ENCODE data around the gene GLRA1. TPM values are rescaled to one million over a fixed set of nuclear protein-coding genes. Genes with fewer than 3 reads are reported as not detected.
"Not testable (repeated sequence)": the region's sequence is repeated elsewhere in the genome, so short reads cannot be mapped to it uniquely, and the experiment has no call there.

Gene GLRA1
- total RNA-seq, 1 donor from 2014 or later = not detected

- H3K4me3 ChIP-seq (ENCODE audit: low read depth, low read length) = no peak overlapping the region
- no peaks in the 10 kb centered on the region for H3K27me3 ChIP-seq (ENCODE audit: control insufficient read depth, insufficient read depth, low read length)
- H3K36me3 ChIP-seq (ENCODE audit: control insufficient read depth, insufficient read depth, low read length) = no peaks in the 10 kb centered on the region
- DNase-seq (ENCODE audit: low read depth) = no peak
- no peak for TF ChIP-seq CTCF (IDR thresholded peaks at IDR 0.05; ENCODE audit: insufficient read depth, low read length, poor library complexity, severe bottlenecking)
These were observed 54.8 kb downstream of the GLRA1 start for GRCh38 chr5:151869843-151870242.

- no peak for TF ChIP-seq CTCF (IDR thresholded peaks at IDR 0.05; ENCODE audit: insufficient read depth, low read length, poor library complexity, severe bottlenecking)
- no peak for DNase-seq (ENCODE audit: low read depth)
- Histone ChIP-seq H3K4me3 (ENCODE audit: low read depth, low read length) (no peak overlapping the region), H3K36me3 (ENCODE audit: control insufficient read depth, insufficient read depth, low read length) (no peaks in the 10 kb centered on the region), H3K27me3 (ENCODE audit: control insufficient read depth, insufficient read depth, low read length) (no peaks in the 10 kb centered on the region)
These were observed 56.2 kb downstream of the GLRA1 start for GRCh38 chr5:151868451-151868850.

- DNase-seq (ENCODE audit: low read depth) = no peak
- no peak for TF ChIP-seq CTCF (IDR thresholded peaks at IDR 0.05; ENCODE audit: insufficient read depth, low read length, poor library complexity, severe bottlenecking)
- Histone ChIP-seq H3K36me3 (ENCODE audit: control insufficient read depth, insufficient read depth, low read length) (no peaks in the 10 kb centered on the region), H3K27me3 (ENCODE audit: control insufficient read depth, insufficient read depth, low read length) (no peaks in the 10 kb centered on the region), H3K4me3 (ENCODE audit: low read depth, low read length) (no peak overlapping the region)
These were observed 60.4 kb downstream of the GLRA1 start for GRCh38 chr5:151864061-151864748.

GRCh38 chr5:151863566-151863965 lies 61.1 kb downstream of the GLRA1 start:
- no peak for TF ChIP-seq CTCF (IDR thresholded peaks at IDR 0.05; ENCODE audit: insufficient read depth, low read length, poor library complexity, severe bottlenecking)
- no peak overlapping the region for H3K4me3 ChIP-seq (ENCODE audit: low read depth, low read length)
- no peaks in the 10 kb centered on the region for H3K36me3 ChIP-seq (ENCODE audit: control insufficient read depth, insufficient read depth, low read length)
- DNase-seq (ENCODE audit: low read depth) = no peak
- H3K27me3 ChIP-seq (ENCODE audit: control insufficient read depth, insufficient read depth, low read length) = no peaks in the 10 kb centered on the region

GRCh38 chr5:151862811-151863472 lies 61.7 kb downstream of the GLRA1 start:
- DNase-seq (ENCODE audit: low read depth) = no peak
- Histone ChIP-seq H3K27me3 (ENCODE audit: control insufficient read depth, insufficient read depth, low read length) (no peaks in the 10 kb centered on the region), H3K36me3 (ENCODE audit: control insufficient read depth, insufficient read depth, low read length) (no peaks in the 10 kb centered on the region), H3K4me3 (ENCODE audit: low read depth, low read length) (no peak overlapping the region)
- TF ChIP-seq CTCF (IDR thresholded peaks at IDR 0.05; ENCODE audit: insufficient read depth, low read length, poor library complexity, severe bottlenecking) = no peak

GRCh38 chr5:151860867-151861266 lies 63.8 kb downstream of the GLRA1 start:
- H3K36me3 ChIP-seq (ENCODE audit: control insufficient read depth, insufficient read depth, low read length); H3K27me3 ChIP-seq (ENCODE audit: control insufficient read depth, insufficient read depth, low read length); DNase-seq (ENCODE audit: low read depth); H3K4me3 ChIP-seq (ENCODE audit: low read depth, low read length): not testable (repeated sequence)
